AG10803 (cell line): Measurements from ENCODE around the gene TGFB1.
"Not testable (repeated sequence)": the region's sequence is repeated elsewhere in the genome, so short reads cannot be mapped to it uniquely, and the experiment has no call there.

Experiments
- DNase-seq: peaks from one replicate; pipeline ENCODE4 v3.0.0; 2010; ENCODE audit warnings: low read depth
- H3K4me3 ChIP-seq: 2 replicates; pipeline ENCODE4 v1.5.1; 2011; ENCODE audit warnings: mild to moderate bottlenecking, low read length, control low read depth
- TF ChIP-seq, protein P1 (sequence below): conservative IDR thresholded peaks from 2 replicates; pipeline ENCODE4 v1.5.1; 2011; ENCODE audit warnings: mild to moderate bottlenecking, low read length, control low read depth, inconsistent platforms

TGFB1 gene

DNA sequence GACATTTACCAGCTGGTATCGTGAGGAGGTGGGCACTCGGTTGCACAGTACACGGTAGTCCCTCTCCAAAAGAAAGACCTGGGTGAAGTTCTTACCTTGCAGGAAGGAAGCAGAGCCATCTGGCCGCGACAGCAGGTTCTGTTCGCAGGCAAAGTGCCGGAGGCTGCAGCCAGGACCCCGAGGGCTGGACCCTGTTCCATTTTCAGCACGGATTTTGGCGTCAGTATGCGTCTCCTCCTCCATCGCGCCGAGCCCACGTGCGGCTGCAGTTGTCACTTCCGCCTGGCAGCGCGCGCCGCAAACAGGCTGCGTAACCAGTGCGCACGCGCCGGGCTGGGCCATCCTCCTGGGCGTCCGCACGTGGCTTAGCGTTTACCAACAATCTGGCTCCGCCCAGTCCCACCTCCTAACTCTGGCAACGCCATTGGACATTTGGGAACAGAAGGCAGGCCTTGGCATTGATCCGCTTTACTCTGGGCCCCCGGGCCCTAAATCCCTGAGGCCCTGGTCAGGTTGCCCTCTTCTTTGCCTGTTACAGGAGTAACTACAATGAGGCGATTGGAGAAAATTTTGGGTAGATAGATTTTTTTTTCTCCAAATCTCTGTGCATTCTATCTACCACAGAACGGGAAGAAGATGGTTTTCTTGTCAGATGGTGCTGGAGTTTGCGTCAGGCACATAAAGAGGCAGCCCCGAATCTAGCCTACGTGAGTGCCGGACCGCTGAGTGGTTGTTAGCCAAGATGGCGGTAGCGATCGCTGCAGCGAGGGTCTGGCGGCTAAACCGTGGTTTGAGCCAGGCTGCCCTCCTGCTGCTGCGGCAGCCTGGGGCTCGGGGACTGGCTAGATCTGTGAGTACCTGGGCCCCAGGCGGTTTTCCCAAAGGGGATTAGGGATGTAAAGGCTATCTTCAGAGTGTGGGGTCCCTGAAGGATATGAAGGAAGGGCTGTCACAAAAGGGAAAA is 43.6 kb upstream of the TGFB1 start, which contains the start of the genes BCKDHA and EXOSC5:
Gene BCKDHA, plus strand, starts transcription at position 733 of the 964 bp plus-strand sequence. Its CDS starts 10 bp downstream, at position 743.
Gene EXOSC5, minus strand, starts transcription at position 274 of the 964 bp plus-strand sequence. Its CDS starts 31 bp downstream, at position 243.
- peak within 1 kb of the TSS; percentile 97 for H3K4me3 ChIP-seq
- TF ChIP-seq, protein P1, sequence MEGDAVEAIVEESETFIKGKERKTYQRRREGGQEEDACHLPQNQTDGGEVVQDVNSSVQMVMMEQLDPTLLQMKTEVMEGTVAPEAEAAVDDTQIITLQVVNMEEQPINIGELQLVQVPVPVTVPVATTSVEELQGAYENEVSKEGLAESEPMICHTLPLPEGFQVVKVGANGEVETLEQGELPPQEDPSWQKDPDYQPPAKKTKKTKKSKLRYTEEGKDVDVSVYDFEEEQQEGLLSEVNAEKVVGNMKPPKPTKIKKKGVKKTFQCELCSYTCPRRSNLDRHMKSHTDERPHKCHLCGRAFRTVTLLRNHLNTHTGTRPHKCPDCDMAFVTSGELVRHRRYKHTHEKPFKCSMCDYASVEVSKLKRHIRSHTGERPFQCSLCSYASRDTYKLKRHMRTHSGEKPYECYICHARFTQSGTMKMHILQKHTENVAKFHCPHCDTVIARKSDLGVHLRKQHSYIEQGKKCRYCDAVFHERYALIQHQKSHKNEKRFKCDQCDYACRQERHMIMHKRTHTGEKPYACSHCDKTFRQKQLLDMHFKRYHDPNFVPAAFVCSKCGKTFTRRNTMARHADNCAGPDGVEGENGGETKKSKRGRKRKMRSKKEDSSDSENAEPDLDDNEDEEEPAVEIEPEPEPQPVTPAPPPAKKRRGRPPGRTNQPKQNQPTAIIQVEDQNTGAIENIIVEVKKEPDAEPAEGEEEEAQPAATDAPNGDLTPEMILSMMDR: no peak
- peak; percentile 100 for DNase-seq

- TF ChIP-seq, protein P1: no peak
- H3K4me3 ChIP-seq: no peak overlapping the region
- no peak for DNase-seq
Observed at GRCh38 chr19:41395355-41395754, 41.6 kb upstream of the TGFB1 start.

DNA sequence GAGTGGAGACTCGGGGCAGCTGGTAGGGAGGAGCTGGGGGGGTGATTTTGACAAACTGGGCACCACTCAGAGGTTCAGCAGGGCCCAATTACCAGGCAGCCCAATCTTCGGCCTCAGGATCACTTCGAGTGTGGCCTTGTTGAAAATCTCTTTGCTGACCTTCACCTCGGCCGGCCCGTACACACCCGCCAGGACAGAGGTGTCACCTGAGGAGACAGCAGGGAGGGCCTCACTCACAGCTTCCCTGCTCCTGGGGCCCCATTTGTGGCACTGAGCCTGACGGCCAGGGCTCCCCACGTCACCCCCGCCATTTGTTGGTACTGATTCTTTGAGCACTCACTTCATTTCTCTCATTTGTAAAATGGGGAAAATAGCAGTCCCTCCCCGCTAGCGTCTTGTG is 39.1 kb upstream of the TGFB1 start:
- TF ChIP-seq, protein P1: no peak

GRCh38 chr19:41391618-41392017 is 37.9 kb upstream of the TGFB1 start:
- H3K4me3 ChIP-seq: no peak overlapping the region
- DNase-seq: no peak
- TF ChIP-seq, protein P1: no peak

More for the DNA sequence above, 39.1 kb upstream of the TGFB1 start:
- DNase-seq: no peak
- no peak overlapping the region for H3K4me3 ChIP-seq

GRCh38 chr19:41386442-41386841 is 32.7 kb upstream of the TGFB1 start:
- TF ChIP-seq, protein P1: no peak
- DNase-seq: no peak
- no peak overlapping the region for H3K4me3 ChIP-seq

DNA sequence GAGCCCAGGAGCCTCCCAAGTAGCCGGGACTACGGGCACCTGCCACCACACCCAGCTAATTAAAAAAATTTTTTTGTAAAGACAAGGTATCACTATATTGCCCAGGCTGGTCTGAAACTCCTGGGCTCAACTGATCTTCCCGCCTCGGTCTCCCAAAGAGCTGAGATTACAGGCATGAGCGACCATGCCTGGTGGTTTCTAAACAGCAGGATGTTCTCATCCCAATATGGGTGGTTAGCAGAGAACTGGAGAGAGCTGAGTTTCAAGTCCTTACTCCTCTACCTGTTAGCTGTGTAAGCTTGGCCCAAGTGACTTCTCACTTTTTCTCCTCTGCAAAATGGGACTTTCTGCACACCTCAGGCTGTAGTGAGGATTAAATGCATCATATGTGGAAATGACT is 30.6 kb upstream of the TGFB1 start:
- TF ChIP-seq, protein P1: no peak
- no peak for DNase-seq
- no peak overlapping the region for H3K4me3 ChIP-seq

DNA sequence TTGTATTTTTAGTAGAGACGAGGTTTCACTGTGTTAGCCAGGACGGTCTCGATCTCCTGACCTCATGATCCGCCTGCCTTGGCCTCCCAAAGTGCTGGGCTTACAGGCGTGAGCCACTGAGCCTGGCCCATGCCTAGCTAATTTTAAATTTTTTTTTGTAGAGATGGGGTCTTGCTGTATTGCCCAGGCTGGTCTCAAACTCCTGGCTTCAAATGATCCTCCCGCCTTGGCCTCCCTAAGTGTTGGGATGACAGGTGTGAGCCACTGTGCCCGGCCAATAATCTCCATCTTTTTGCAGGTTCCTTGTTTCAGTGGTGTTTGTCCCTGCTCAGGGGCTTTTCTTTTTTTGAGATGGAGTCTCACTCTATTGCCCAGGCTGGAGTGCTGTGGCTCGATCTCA is 27.8 kb upstream of the TGFB1 start:
- not testable (repeated sequence) for DNase-seq, H3K4me3 ChIP-seq
